Heart left ventricle (tissue), 13 donors: ENCODE results near the gene UBXN7.

Source experiments
- CTCF ChIP-seq, 12 donors: fragments of 200-600 bp; sonication (generic) in 4 of 12; IDR thresholded peaks; one replicate each; pipeline versions ENCODE4 v1.5.0 to v1.8.0; 2018 to 2022; ENCODE audit warnings: antibody characterized with exemption in 12 of 12, mild to moderate bottlenecking in 5 of 12
- POLR2A ChIP-seq, 2 donors: fragments of 450-650 bp; IDR thresholded peaks; one replicate each; pipeline ENCODE4 v1.6.1; 2017; ENCODE audit warnings: antibody characterized with exemption in 2 of 2, mild to moderate bottlenecking in 2 of 2, moderate library complexity in 2 of 2
- donor health status: ischemic (EF 13 %, LVEDD 7.1; RV severe dilation, severe dysfunction).
- donor health status: DM: no; HTN: yes; CAD: no.
- donor health status: DM: no; HTN: no; CAD: no.
- donor health status: ischemic (EF 25% LVEDD 6.9; RV normal size, moderate dysfunction).
- donor health status: ischemic (EF 25% LVEDD 5.7; RV mildly dilated, moderate dysfunction).
- donor health status: ischemic (EF 35%, LVEDD 5.7; RV mildly dilated, moderate dysfunction).
- donor health status: nonischemic (EF 11% LVEDD 7.7; RV severe dilation, severe dysfunction).
- donor health status: DM: yes; HTN: yes; CAD: no.
- donor health status: PGD.
- donor health status: ischemic (EF 29% LVEDD 5.4; RV normal size, mild dysfunction).
- donor health status: nonischemic (EF 23%, LVEDD 6.1; RV moderate dilation, normal function).

- TF ChIP-seq CTCF (IDR thresholded peaks at IDR 0.05) (no peak), POLR2A (IDR thresholded peaks at IDR 0.05) (no peak)
Observed at GRCh38 chr3:196463804-196464203, 31.6 kb upstream of the UBXN7 start.
